GM21619 (cell line): ENCODE measurements around the gene SDHD.
"Not testable (repeated sequence)": the region's sequence is repeated elsewhere in the genome, so short reads cannot be mapped to it uniquely, and the experiment has no call there.

Experiments
- ATAC-seq: cut with Tn5 transposase; IDR thresholded peaks from one replicate; pipeline ENCODE4 v1.9.1; 2021; ENCODE audit not compliant: unreplicated experiment

Gene SDHD

GRCh38 chr11:112086422-112087191 lies at the start of gene SDHD, which contains the start of gene TIMM8B:
Gene SDHD (plus strand): TSS chr11:112086873. CDS start chr11:112086908, 35 bp downstream.
Gene TIMM8B (minus strand): TSS chr11:112086756. CDS start chr11:112086723, 33 bp downstream.
- ATAC-seq: peak; percentile 89

GRCh38 chr11:112037527-112037926 lies 49.1 kb upstream of the SDHD start:
- ATAC-seq: no peak

- no peak for ATAC-seq
Observed at GRCh38 chr11:112042161-112042960, 44.3 kb upstream of the SDHD start.

- ATAC-seq: no peak
Observed at GRCh38 chr11:112042961-112043304, 43.7 kb upstream of the SDHD start.

GRCh38 chr11:112044961-112045360 lies 41.7 kb upstream of the SDHD start:
- ATAC-seq: no peak

- not testable (repeated sequence) for ATAC-seq
Observed at GRCh38 chr11:112046647-112047046, 40.0 kb upstream of the SDHD start.

GRCh38 chr11:112048256-112048655 lies 38.4 kb upstream of the SDHD start:
- not testable (repeated sequence) for ATAC-seq

- ATAC-seq: no peak
Observed at GRCh38 chr11:112049777-112050176, 36.9 kb upstream of the SDHD start.

GRCh38 chr11:112050721-112051120 lies 36.0 kb upstream of the SDHD start:
- ATAC-seq: peak; percentile 83

GRCh38 chr11:112051768-112052167 lies 34.9 kb upstream of the SDHD start:
- ATAC-seq: no peak

- peak; percentile 40 for ATAC-seq
Observed at GRCh38 chr11:112057170-112057569, 29.5 kb upstream of the SDHD start.

GRCh38 chr11:112058103-112058502 lies 28.6 kb upstream of the SDHD start:
- ATAC-seq: no peak

- ATAC-seq: no peak
Observed at GRCh38 chr11:112062923-112063322, 23.8 kb upstream of the SDHD start.

GRCh38 chr11:112073941-112074811 lies 12.5 kb upstream of the SDHD start, which contains the start of the genes NKAPD1 and PIH1D2:
Gene NKAPD1 (plus strand): TSS chr11:112074299. CDS start chr11:112075575, 1,276 bp downstream.
Gene PIH1D2 (minus strand): TSS chr11:112074017. CDS start chr11:112073174, 843 bp downstream.
- peak; percentile 91 for ATAC-seq

- ATAC-seq: no peak
Observed at GRCh38 chr11:112082729-112083128, 3.9 kb upstream of the SDHD start.

- peak; percentile 33 for ATAC-seq
Observed at GRCh38 chr11:112085822-112086421, 751 bp upstream of the SDHD start.

- no peak for ATAC-seq
Observed at GRCh38 chr11:112087212-112087611, 539 bp downstream of the SDHD start.

GRCh38 chr11:112095302-112095701 lies 8.6 kb downstream of the SDHD start:
- ATAC-seq: not testable (repeated sequence)

- ATAC-seq: no peak
Observed at GRCh38 chr11:112096194-112096593, 9.5 kb downstream of the SDHD start.

- ATAC-seq: no peak
Observed at GRCh38 chr11:112097734-112098528, 11.3 kb downstream of the SDHD start.
